OCI-M1 (cell line): ENCODE measurements around the gene TMEM185A.
"Not testable (repeated sequence)": the region's sequence is repeated elsewhere in the genome, so short reads cannot be mapped to it uniquely, and the experiment has no call there.

Source experiments
- DNase-seq: peaks from one replicate; lab custom pipeline; 2025; lab: John Stamatoyannopoulos, UW

The TMEM185A gene

DNA sequence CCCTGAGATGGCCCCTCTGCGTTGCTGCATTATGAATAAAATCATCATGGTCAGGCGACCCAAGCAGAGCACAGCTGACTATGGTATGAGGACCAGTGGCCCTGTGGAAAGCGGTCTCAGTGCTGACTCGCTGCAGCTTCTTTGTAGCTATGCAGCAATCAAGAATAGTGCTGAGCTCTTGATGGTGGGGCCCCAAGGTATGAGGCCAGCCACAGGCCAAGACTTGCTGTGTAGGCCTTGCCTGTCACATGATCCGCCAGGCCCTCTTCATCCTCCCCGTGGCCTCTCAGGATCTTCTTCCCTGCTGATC, 79.7 kb downstream of the TMEM185A start:
- not testable (repeated sequence) for DNase-seq

GRCh38 chrX:149551245-149551938, 80.2 kb downstream of the TMEM185A start:
- DNase-seq = not testable (repeated sequence)

DNA sequence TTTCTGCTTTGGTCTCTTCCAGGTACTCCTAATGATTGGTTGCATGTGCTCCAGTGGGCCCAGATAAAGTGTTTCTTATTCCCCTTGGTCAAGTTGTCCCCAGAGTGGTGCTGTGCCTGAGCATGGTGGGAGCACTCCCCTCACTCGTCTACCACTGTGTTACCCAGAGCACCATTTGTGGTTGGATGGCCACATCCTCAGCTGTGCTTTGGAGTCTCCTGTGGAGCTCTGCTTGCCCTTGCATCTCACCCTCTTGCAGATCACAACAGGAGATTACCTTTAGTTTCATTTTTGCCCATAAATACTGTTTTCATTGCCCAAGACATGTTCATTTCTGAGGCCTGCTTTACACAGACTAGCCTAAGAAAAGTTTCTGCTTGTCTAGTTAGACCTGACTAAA, 81.1 kb downstream of the TMEM185A start:
- DNase-seq = not testable (repeated sequence)

GRCh38 chrX:149549701-149550100, 81.9 kb downstream of the TMEM185A start, which contains the start of gene HSFX3:
HSFX3 (minus strand) TSS chrX:149549924; CDS start chrX:149549852, 72 bp downstream.
- DNase-seq = not testable (repeated sequence)

DNA sequence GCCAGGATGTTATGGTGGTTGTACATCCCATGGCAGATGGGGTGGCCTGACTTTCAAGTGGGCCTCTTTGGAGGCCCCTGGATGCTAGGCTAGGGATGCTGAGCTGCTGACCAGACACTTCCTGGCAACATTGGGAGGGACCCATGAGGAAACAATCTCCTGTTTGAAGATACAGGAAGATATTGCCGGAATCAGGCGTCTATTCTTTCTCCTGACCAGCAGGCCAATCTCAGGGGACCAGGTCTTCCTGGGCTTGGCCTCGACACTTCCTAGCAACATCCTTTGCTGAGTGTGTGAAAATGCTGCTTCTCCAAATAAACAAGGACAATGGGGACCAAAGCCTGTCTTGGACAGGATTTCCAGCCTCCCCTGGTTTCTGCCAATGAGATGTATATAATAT, 83.8 kb downstream of the TMEM185A start:
- DNase-seq = not testable (repeated sequence)

DNA sequence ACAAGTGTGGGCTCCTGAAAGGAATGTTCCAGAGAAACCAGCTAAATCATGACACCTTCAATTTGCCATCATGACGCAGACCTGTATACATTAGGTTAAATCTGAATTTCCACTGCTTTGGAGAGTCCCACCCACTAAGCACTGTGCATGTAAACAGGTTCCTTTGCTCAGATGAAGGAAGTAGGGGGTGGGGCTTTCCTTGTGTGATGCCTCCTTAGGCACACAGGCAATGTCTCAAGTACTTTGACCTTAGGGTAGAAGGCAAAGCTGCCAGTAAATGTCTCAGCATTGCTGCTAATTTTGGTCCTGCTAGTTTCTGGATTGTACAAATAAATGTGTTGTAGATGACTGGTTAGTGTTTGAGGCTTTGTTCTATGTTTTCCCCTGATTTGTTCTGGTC, 84.6 kb downstream of the TMEM185A start:
- not testable (repeated sequence) for DNase-seq
